Mesendoderm (in vitro differentiated cells): ENCODE measurements around the gene EFEMP1.
A peak's percentile ranks its signal among the peaks of the same experiment; 100 is the strongest.

ENCODE experiments used
- DNase-seq: peaks from one replicate; pipeline ENCODE4 v3.0.0; 2013
- H2AK5ac ChIP-seq: 2 replicates; pipeline ENCODE4 v1.6.1; 2013; ENCODE audit warnings: low read length, inconsistent platforms
- H2BK120ac ChIP-seq: 2 replicates; pipeline ENCODE4 v1.6.1; 2013; ENCODE audit warnings: low read depth, mild to moderate bottlenecking, low read length, moderate library complexity, mixed read lengths
- H2BK15ac ChIP-seq: replicated peaks from 2 replicates; pipeline ENCODE4 v1.6.1; 2013; ENCODE audit warnings: low read depth, mild to moderate bottlenecking, moderate library complexity
- H2BK5ac ChIP-seq: 2 replicates; pipeline ENCODE4 v1.6.1; 2013; ENCODE audit warnings: low read length, inconsistent platforms
- H3K18ac ChIP-seq: 2 replicates; pipeline ENCODE4 v1.6.1; 2013; ENCODE audit warnings: mild to moderate bottlenecking, low read length, mixed read lengths
- H3K23ac ChIP-seq: one replicate; pipeline ENCODE4 v1.6.1; 2013; ENCODE audit warnings: low read length
- H3K27ac ChIP-seq: 2 replicates; pipeline ENCODE4 v1.5.1; 2013; ENCODE audit warnings: low read depth, mild to moderate bottlenecking, inconsistent platforms, low read length, moderate library complexity
- H3K27me3 ChIP-seq: 2 replicates; pipeline ENCODE4 v1.6.1; 2013; ENCODE audit warnings: low read length, control low read depth, mild to moderate bottlenecking, inconsistent platforms; ENCODE audit not compliant: insufficient read depth, poor library complexity
- H3K36me3 ChIP-seq: 2 replicates; pipeline ENCODE4 v1.6.1; 2013; ENCODE audit warnings: low read length, inconsistent platforms; ENCODE audit not compliant: control insufficient read depth, insufficient read depth
- H3K4ac ChIP-seq: one replicate; pipeline ENCODE4 v1.6.1; 2013; ENCODE audit warnings: low read depth, mild to moderate bottlenecking, low read length, moderate library complexity
- H3K4me1 ChIP-seq: 2 replicates; pipeline ENCODE4 v1.6.1; 2013; ENCODE audit warnings: low read depth, low read length, inconsistent platforms; ENCODE audit not compliant: control insufficient read depth
- H3K4me2 ChIP-seq: 2 replicates; pipeline ENCODE4 v1.6.1; 2013; ENCODE audit warnings: low read length
- H3K4me3 ChIP-seq: 2 replicates; pipeline ENCODE4 v1.5.1; 2013; ENCODE audit warnings: mild to moderate bottlenecking, low read length
- H3K56ac ChIP-seq: one replicate; pipeline ENCODE4 v1.6.1; 2013; ENCODE audit warnings: low read length
- H3K79me1 ChIP-seq: 2 replicates; pipeline ENCODE4 v1.6.1; 2013; ENCODE audit warnings: low read length, inconsistent platforms
- H3K79me2 ChIP-seq: 2 replicates; pipeline ENCODE4 v1.6.1; 2013; ENCODE audit warnings: mild to moderate bottlenecking, low read length; ENCODE audit not compliant: control insufficient read depth, insufficient read depth
- H3K9ac ChIP-seq: 2 replicates; pipeline ENCODE4 v1.6.1; 2013; ENCODE audit warnings: low read length, inconsistent platforms
- H4K5ac ChIP-seq: one replicate; pipeline ENCODE4 v1.6.1; 2013; ENCODE audit warnings: low read length
- H4K8ac ChIP-seq: one replicate; pipeline ENCODE4 v1.6.1; 2013; ENCODE audit warnings: low read depth, mild to moderate bottlenecking, control low read depth, low read length, moderate library complexity
- WGBS: extraction: QIAGEN DNeasy Blood & Tissue Kit; methylation state at CpG from one replicate; pipeline ENCODE4 v1.1.7; 2013; ENCODE audit warnings: low lambda C conversion rate, missing lambda C conversion rate; ENCODE audit not compliant: insufficient coverage; ENCODE audit errors: extremely low coverage; 5-methylcytosine and 5-hydroxymethylcytosine counted together

The EFEMP1 gene

GRCh38 chr2:55910077-55910476, 13.5 kb downstream of the EFEMP1 start:
- no peak overlapping the region for H2BK120ac ChIP-seq
- H3K27me3 ChIP-seq: no peaks in the 10 kb centered on the region
- H2BK15ac ChIP-seq: no peak overlapping the region
- H3K4ac ChIP-seq: no peak overlapping the region
- no peak overlapping the region for H4K8ac ChIP-seq
- H3K36me3 ChIP-seq: no peaks in the 10 kb centered on the region
- H3K9ac ChIP-seq: no peak overlapping the region
- H3K23ac ChIP-seq: no peak overlapping the region
- no peak overlapping the region for H2BK5ac ChIP-seq
- H2AK5ac ChIP-seq: no peak overlapping the region
- H3K18ac ChIP-seq: no peak overlapping the region
- H3K27ac ChIP-seq: no peak overlapping the region
- no peak overlapping the region for H3K4me2 ChIP-seq
- H3K56ac ChIP-seq: no peak overlapping the region
- WGBS: no CpG with 5 or more reads among the region's 2 CpGs
- no peaks in the 10 kb centered on the region for H3K79me2 ChIP-seq
- H3K4me3 ChIP-seq: no peak overlapping the region
- H4K5ac ChIP-seq: no peak overlapping the region
- no peaks in the 10 kb centered on the region for H3K4me1 ChIP-seq
- no peak for DNase-seq
- no peaks in the 10 kb centered on the region for H3K79me1 ChIP-seq

DNA sequence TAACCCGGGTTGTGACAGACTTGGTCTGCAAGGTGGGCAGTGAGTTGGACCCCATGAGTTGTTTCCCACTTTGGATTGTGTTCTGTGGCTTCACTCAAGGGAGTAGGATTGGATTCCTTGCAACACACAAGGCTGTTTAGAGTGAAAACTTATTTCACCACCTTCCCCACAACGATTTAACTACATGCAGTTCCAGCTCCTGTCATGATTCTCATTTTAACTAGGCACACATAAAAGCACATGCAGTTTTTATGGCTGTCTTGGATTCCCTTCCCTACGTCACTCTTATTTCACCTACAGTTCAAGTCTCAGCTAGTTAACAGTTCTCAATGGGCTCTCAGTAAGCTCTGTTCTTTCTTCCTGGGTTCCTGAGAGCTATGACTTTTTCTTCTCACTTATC, 15.9 kb downstream of the EFEMP1 start:
- Histone ChIP-seq H3K79me2 (no peaks in the 10 kb centered on the region), H3K9ac (no peak overlapping the region), H3K4me1 (no peaks in the 10 kb centered on the region), H2BK120ac (no peak overlapping the region), H4K5ac (no peak overlapping the region), H3K23ac (no peak overlapping the region), H3K36me3 (no peaks in the 10 kb centered on the region), H4K8ac (no peak overlapping the region), H2BK15ac (no peak overlapping the region), H2AK5ac (no peak overlapping the region), H3K56ac (no peak overlapping the region), H3K27ac (no peak overlapping the region), H3K27me3 (no peaks in the 10 kb centered on the region), H3K18ac (peak overlapping the region; percentile 9), H3K4me3 (no peak overlapping the region), H2BK5ac (no peak overlapping the region), H3K4ac (no peak overlapping the region), H3K79me1 (no peaks in the 10 kb centered on the region), H3K4me2 (no peak overlapping the region)
- no CpG with 5 or more reads among the region's 3 CpGs for WGBS
- DNase-seq: no peak

DNA sequence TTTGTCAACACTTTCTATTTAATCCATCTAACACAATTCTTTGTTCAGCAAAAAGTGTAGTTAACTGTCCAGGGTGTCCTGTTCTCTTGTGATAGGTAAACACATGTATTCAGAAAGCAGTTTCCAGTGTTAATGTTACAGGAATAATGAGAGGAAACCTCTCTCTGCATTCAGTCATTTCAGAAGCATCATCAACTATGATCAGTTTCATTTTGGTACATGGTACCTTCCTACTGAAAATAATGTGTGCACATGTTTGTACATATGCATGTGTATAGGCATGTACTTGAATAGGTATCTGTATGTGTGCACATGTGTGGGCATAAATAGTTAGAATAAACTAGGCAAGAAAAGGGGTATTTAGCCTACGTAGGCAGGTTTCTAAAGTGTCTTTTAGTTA, 16.6 kb downstream of the EFEMP1 start:
- no peaks in the 10 kb centered on the region for H3K27me3 ChIP-seq
- H2BK15ac ChIP-seq: no peak overlapping the region
- no peaks in the 10 kb centered on the region for H3K4me1 ChIP-seq
- H2BK5ac ChIP-seq: no peak overlapping the region
- no peaks in the 10 kb centered on the region for H3K79me1 ChIP-seq
- H3K36me3 ChIP-seq: no peaks in the 10 kb centered on the region
- H3K4ac ChIP-seq: no peak overlapping the region
- H2AK5ac ChIP-seq: no peak overlapping the region
- no peak overlapping the region for H3K4me2 ChIP-seq
- H3K79me2 ChIP-seq: no peaks in the 10 kb centered on the region
- no peak overlapping the region for H4K8ac ChIP-seq
- H3K18ac ChIP-seq: no peak overlapping the region
- H4K5ac ChIP-seq: no peak overlapping the region
- H3K27ac ChIP-seq: no peak overlapping the region
- WGBS: no CpG with 5 or more reads among the region's 1 CpG
- H3K23ac ChIP-seq: no peak overlapping the region
- no peak overlapping the region for H3K9ac ChIP-seq
- no peak for DNase-seq
- no peak overlapping the region for H3K4me3 ChIP-seq
- no peak overlapping the region for H2BK120ac ChIP-seq
- H3K56ac ChIP-seq: no peak overlapping the region

GRCh38 chr2:55903727-55904126, 19.9 kb downstream of the EFEMP1 start:
- no peak overlapping the region for H2AK5ac ChIP-seq
- H4K8ac ChIP-seq: no peak overlapping the region
- H3K4me1 ChIP-seq: no peaks in the 10 kb centered on the region
- H2BK5ac ChIP-seq: no peak overlapping the region
- no peak overlapping the region for H4K5ac ChIP-seq
- DNase-seq: no peak
- no peak overlapping the region for H2BK15ac ChIP-seq
- no CpG with 5 or more reads among the region's 2 CpGs for WGBS
- H3K27me3 ChIP-seq: no peaks in the 10 kb centered on the region
- H3K23ac ChIP-seq: no peak overlapping the region
- H3K4me2 ChIP-seq: no peak overlapping the region
- no peak overlapping the region for H3K4me3 ChIP-seq
- no peaks in the 10 kb centered on the region for H3K36me3 ChIP-seq
- no peak overlapping the region for H3K4ac ChIP-seq
- no peak overlapping the region for H3K9ac ChIP-seq
- no peaks in the 10 kb centered on the region for H3K79me2 ChIP-seq
- no peak overlapping the region for H3K27ac ChIP-seq
- H3K79me1 ChIP-seq: no peaks in the 10 kb centered on the region
- no peak overlapping the region for H2BK120ac ChIP-seq
- no peak overlapping the region for H3K56ac ChIP-seq
- no peak overlapping the region for H3K18ac ChIP-seq

GRCh38 chr2:55902971-55903370, 20.6 kb downstream of the EFEMP1 start:
- H3K9ac ChIP-seq: no peak overlapping the region
- H3K79me1 ChIP-seq: no peaks in the 10 kb centered on the region
- no peaks in the 10 kb centered on the region for H3K79me2 ChIP-seq
- no peak overlapping the region for H4K8ac ChIP-seq
- H3K18ac ChIP-seq: no peak overlapping the region
- no peak overlapping the region for H2BK120ac ChIP-seq
- H3K23ac ChIP-seq: no peak overlapping the region
- H3K56ac ChIP-seq: no peak overlapping the region
- H3K4ac ChIP-seq: no peak overlapping the region
- no peaks in the 10 kb centered on the region for H3K36me3 ChIP-seq
- H4K5ac ChIP-seq: no peak overlapping the region
- H3K4me3 ChIP-seq: no peak overlapping the region
- no peak overlapping the region for H2AK5ac ChIP-seq
- H3K4me2 ChIP-seq: no peak overlapping the region
- no peak overlapping the region for H2BK15ac ChIP-seq
- no peak for DNase-seq
- no peaks in the 10 kb centered on the region for H3K4me1 ChIP-seq
- no peak overlapping the region for H2BK5ac ChIP-seq
- H3K27ac ChIP-seq: no peak overlapping the region
- H3K27me3 ChIP-seq: no peaks in the 10 kb centered on the region

DNA sequence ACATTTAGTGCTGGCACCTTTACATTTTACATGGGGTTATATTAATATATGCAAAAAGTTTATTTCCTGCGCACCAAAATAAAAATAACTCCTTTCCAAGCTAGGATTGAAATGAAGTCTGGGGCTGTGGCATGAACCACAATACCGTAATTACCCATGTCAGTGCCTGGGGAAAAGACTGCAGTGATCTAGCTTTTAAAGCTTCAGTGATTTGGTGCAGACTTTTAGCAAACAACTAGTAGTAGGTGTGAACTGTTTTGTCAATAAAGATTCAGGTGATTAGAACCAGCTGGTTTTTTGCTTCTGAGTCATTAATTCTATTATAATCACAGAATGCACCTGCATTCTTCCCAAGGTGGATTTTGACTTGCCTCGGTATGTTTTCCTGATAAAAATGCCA, 21.2 kb downstream of the EFEMP1 start:
- no CpG with 5 or more reads among the region's 3 CpGs for WGBS
- no peak for DNase-seq
- Histone ChIP-seq H2BK120ac (no peak overlapping the region), H3K79me1 (no peaks in the 10 kb centered on the region), H2BK15ac (no peak overlapping the region), H3K27me3 (no peaks in the 10 kb centered on the region), H3K36me3 (no peaks in the 10 kb centered on the region), H4K5ac (no peak overlapping the region), H3K9ac (no peak overlapping the region), H3K4me1 (no peaks in the 10 kb centered on the region), H3K4me3 (no peak overlapping the region), H3K18ac (no peak overlapping the region), H3K4me2 (no peak overlapping the region), H3K27ac (no peak overlapping the region), H2AK5ac (no peak overlapping the region), H3K79me2 (no peaks in the 10 kb centered on the region), H3K56ac (no peak overlapping the region), H3K23ac (no peak overlapping the region), H2BK5ac (no peak overlapping the region), H4K8ac (no peak overlapping the region), H3K4ac (no peak overlapping the region)
